ENCODE measurements around the gene KIT. TPM values are rescaled to one million over a fixed set of nuclear protein-coding genes. Genes with fewer than 3 reads are reported as not detected.

Gene KIT
- polyA plus RNA-seq, 3 donors = 0.34 to 2.0 (median 0.64) TPM

GRCh38 chr4:54683616-54684346 is 26.0 kb downstream of the KIT start:
- WGBS, 3 donors = 70 to 72% (median 71%) methylated on average over 8 of the region's 8 CpGs
- no peak overlapping the region for H3K27ac ChIP-seq (ENCODE audit: low read depth, low read length)

- WGBS, 3 donors = 33 to 92% (median 77%) methylated on average over 1 of the region's 1 CpG
- no peak overlapping the region for H3K27ac ChIP-seq (ENCODE audit: low read depth, low read length)
These were observed 28.1 kb downstream of the KIT start for GRCh38 chr4:54685810-54686209.

- 50 to 72% (median 68%) methylated on average over 11 of the region's 11 CpGs for WGBS, 3 donors
- no peak overlapping the region for H3K27ac ChIP-seq (ENCODE audit: low read depth, low read length)
These were observed 30.4 kb downstream of the KIT start for GRCh38 chr4:54687887-54688841.

GRCh38 chr4:54695337-54695736 is 37.6 kb downstream of the KIT start:
- no peak overlapping the region for H3K27ac ChIP-seq (ENCODE audit: low read depth, low read length)
- WGBS, 3 donors = 74 to 91% (median 89%) methylated on average over 12 of the region's 12 CpGs

- H3K27ac ChIP-seq (ENCODE audit: low read depth, low read length) = no peak overlapping the region
- WGBS, 3 donors = 84 to 91% (median 84%) methylated on average over 3 of the region's 3 CpGs
These were observed 38.0 kb downstream of the KIT start for GRCh38 chr4:54695788-54696187.

- no peak overlapping the region for H3K27ac ChIP-seq (ENCODE audit: low read depth, low read length)
- 82 to 94% (median 93%) methylated on average over 5 of the region's 5 CpGs for WGBS, 3 donors
These were observed 38.9 kb downstream of the KIT start for GRCh38 chr4:54696649-54697048.

GRCh38 chr4:54700986-54701385 is 43.2 kb downstream of the KIT start:
- H3K27ac ChIP-seq (ENCODE audit: low read depth, low read length) = no peak overlapping the region
- WGBS, 3 donors = 12 to 13% (median 12%) methylated on average over 2 of the region's 2 CpGs

GRCh38 chr4:54703182-54703581 is 45.4 kb downstream of the KIT start:
- no peak overlapping the region for H3K27ac ChIP-seq (ENCODE audit: low read depth, low read length)

GRCh38 chr4:54707406-54707805 is 49.6 kb downstream of the KIT start:
- H3K27ac ChIP-seq (ENCODE audit: low read depth, low read length) = no peak overlapping the region
- WGBS, 3 donors = 71 to 80% (median 77%) methylated on average over 3 of the region's 3 CpGs

More at GRCh38 chr4:54703182-54703581, 45.4 kb downstream of the KIT start:
- 83 to 91% (median 86%) methylated on average over 4 of the region's 4 CpGs for WGBS, 3 donors

GRCh38 chr4:54708339-54709279 is 50.9 kb downstream of the KIT start:
- H3K27ac ChIP-seq (ENCODE audit: low read depth, low read length) = no peak overlapping the region
- WGBS, 3 donors = 69 to 88% (median 82%) methylated on average over 19 to 20 of the region's 20 CpGs

- 38 to 52% (median 51%) methylated on average over 8 of the region's 8 CpGs for WGBS, 3 donors
These were observed 51.6 kb downstream of the KIT start for GRCh38 chr4:54709400-54709799.

GRCh38 chr4:54712206-54712605 is 54.4 kb downstream of the KIT start:
- 64 to 79% (median 77%) methylated on average over 2 of the region's 2 CpGs for WGBS, 3 donors
- H3K27ac ChIP-seq (ENCODE audit: low read depth, low read length) = no peak overlapping the region

More at GRCh38 chr4:54709400-54709799, 51.6 kb downstream of the KIT start:
- H3K27ac ChIP-seq (ENCODE audit: low read depth, low read length) = no peak overlapping the region

- WGBS, 3 donors = 67 to 83% (median 82%) methylated on average over 8 of the region's 8 CpGs
- no peak overlapping the region for H3K27ac ChIP-seq (ENCODE audit: low read depth, low read length)
These were observed 56.9 kb downstream of the KIT start for GRCh38 chr4:54714631-54715030.

GRCh38 chr4:54716478-54717065 is 58.8 kb downstream of the KIT start:
- no peak overlapping the region for H3K27ac ChIP-seq (ENCODE audit: low read depth, low read length)
- WGBS, 3 donors = 62 to 84% (median 81%) methylated on average over 5 of the region's 5 CpGs

GRCh38 chr4:54717694-54718093 is 59.9 kb downstream of the KIT start:
- 51 to 87% (median 84%) methylated on average over 3 of the region's 3 CpGs for WGBS, 3 donors
- no peak overlapping the region for H3K27ac ChIP-seq (ENCODE audit: low read depth, low read length)

- 70 to 91% (median 83%) methylated on average over 3 of the region's 3 CpGs for WGBS, 3 donors
- no peak overlapping the region for H3K27ac ChIP-seq (ENCODE audit: low read depth, low read length)
These were observed 61.6 kb downstream of the KIT start for GRCh38 chr4:54719378-54719777.

- 57 to 77% (median 76%) methylated on average over 3 of the region's 3 CpGs for WGBS, 3 donors
These were observed 65.5 kb downstream of the KIT start for GRCh38 chr4:54723220-54723619.

GRCh38 chr4:54723820-54724219 is 66.1 kb downstream of the KIT start:
- no peak overlapping the region for H3K27ac ChIP-seq (ENCODE audit: low read depth, low read length)
- WGBS, 3 donors = 92 to 98% (median 93%) methylated on average over 3 of the region's 3 CpGs

More at GRCh38 chr4:54723220-54723619, 65.5 kb downstream of the KIT start:
- H3K27ac ChIP-seq (ENCODE audit: low read depth, low read length) = no peak overlapping the region
